Heart right ventricle (tissue), 16 donors: ENCODE measurements around the gene ITGA2B. TPM values are rescaled to one million over a fixed set of nuclear protein-coding genes. Genes with fewer than 3 reads are reported as not detected.
"Not testable (repeated sequence)": the region's sequence is repeated elsewhere in the genome, so short reads cannot be mapped to it uniquely, and the experiment has no call there.

Experiments
- ATAC-seq, 8 donors: fragments of 200-7000 bp; cut with Tn5 transposase; one replicate each; pipeline ENCODE4 v1.9.1; 2020; ENCODE audit warnings: mild to moderate bottlenecking in 8 of 8, moderate library complexity in 8 of 8, moderate number of reproducible peaks in 1 of 8
- DNase-seq, 2 donors: peaks; one replicate each; pipeline ENCODE4 v3.0.0-alpha.2; 2020
- H3K27ac ChIP-seq, 10 donors: fragments of 200-600 bp; sonication (generic) in 2 of 10; one replicate each; pipeline versions ENCODE4 v1.5.0 to v1.8.0; 2020 to 2022; ENCODE audit warnings: mild to moderate bottlenecking in 3 of 10
- H3K27me3 ChIP-seq, 7 donors: fragments of 200-600 bp; one replicate each; pipeline ENCODE4 v1.8.0; 2021 to 2022; ENCODE audit warnings: mild to moderate bottlenecking in 2 of 7
- H3K36me3 ChIP-seq, 9 donors: fragments of 200-600 bp; sonication (generic) in 1 of 9; one replicate each; pipeline versions ENCODE4 v1.5.0 to v1.8.0; 2020 to 2022; ENCODE audit warnings: mild to moderate bottlenecking in 2 of 9
- H3K4me1 ChIP-seq, 9 donors: fragments of 200-600 bp; sonication (generic) in 1 of 9; one replicate each; pipeline versions ENCODE4 v1.5.0 to v1.8.0; 2020 to 2022; ENCODE audit warnings: mild to moderate bottlenecking in 4 of 9
- H3K4me3 ChIP-seq, 10 donors: fragments of 200-600 bp; sonication (generic) in 2 of 10; one replicate each; pipeline versions ENCODE4 v1.5.0 to v1.8.0; 2020 to 2022; ENCODE audit warnings: mild to moderate bottlenecking in 7 of 10, moderate library complexity in 2 of 10
- H3K9me3 ChIP-seq, 11 donors: fragments of 200-600 bp in 10 of 11; sonication (generic) in 2 of 11; one replicate each; pipeline versions ENCODE4 v1.5.0 to v1.8.0; 2013 to 2022; ENCODE audit warnings: mild to moderate bottlenecking in 2 of 11, control low read depth in 1 of 11, moderate library complexity in 1 of 11
- CTCF ChIP-seq, 9 donors: fragments of 200-600 bp; sonication (generic) in 2 of 9; IDR thresholded peaks; one replicate each; pipeline versions ENCODE4 v1.5.0 to v1.8.0; 2021 to 2022; ENCODE audit warnings: antibody characterized with exemption in 9 of 9, mild to moderate bottlenecking in 5 of 9, moderate library complexity in 1 of 9
- WGBS, 2 donors: extraction: QIAGEN DNeasy Blood & Tissue Kit; methylation state at CpG; one replicate each; pipeline ENCODE4 v1.1.7; 2013; ENCODE audit warnings: inconsistent platforms in 1 of 2; 5-methylcytosine and 5-hydroxymethylcytosine counted together
- intact Hi-C, 10 donors: fragments of 100-400 bp; cut with DNase I; formaldehyde crosslinking; loops; one replicate each; pipeline versions ENCODE4 v1.11.1 to v1.14.2; 2022
- polyA plus RNA-seq, 2 donors: library from polyadenylated mRNA; stranded (reverse); fragments of 200-250 nt; gene quantifications; one replicate each; pipeline ENCODE4 v1.2.3, GENCODE V29; 2013
- total RNA-seq, 10 donors: library from RNA; stranded (reverse); fragmentation: NEBNext Ultra II Directional in 3 of 10; extraction: Animal tissue kit (Norgen Biotek cat#: 25700) in 3 of 10; gene quantifications; one replicate each; pipeline versions ENCODE4 v1.2.1 to v1.2.4, GENCODE V29; 2021 to 2023
- donor health status: Arrhythmogenic right ventricular cardiomyopathy.
- donor health status: ischemic (EF 13 %, LVEDD 7.1; RV severe dilation, severe dysfunction).
- donor health status: healthy with polysubstance abuse.
- donor health status: DM: no; HTN: yes; CAD: no.
- donor health status: DM: no; HTN: no; CAD: no.
- donor health status: ischemic (EF 25% LVEDD 6.9; RV normal size, moderate dysfunction).
- donor health status: ischemic (EF 25% LVEDD 5.7; RV mildly dilated, moderate dysfunction).
- donor health status: healthy.
- donor health status: DM: yes; HTN: yes; CAD: no.
- donor health status: Ischemic cardiomyopathy.
- donor health status: ischemic (EF 35%, LVEDD 5.7; RV mildly dilated, moderate dysfunction).
- donor health status: nonischemic (EF 11% LVEDD 7.7; RV severe dilation, severe dysfunction).
- donor health status: DM: yes; HTN: yes; CAD: no.
- donor health status: PGD.
- donor health status: ischemic (EF 29% LVEDD 5.4; RV normal size, mild dysfunction).
- donor health status: nonischemic (EF 23%, LVEDD 6.1; RV moderate dilation, normal function).

Gene ITGA2B
- total and polyA plus RNA-seq, 12 donors = 0.18 to 1.2 (median 0.62) TPM; not detected in 1

GRCh38 chr17:44396946-44397345 is 7.5 kb upstream of the ITGA2B start:
- Histone ChIP-seq H3K9me3 (no peaks in the 10 kb centered on the region), H3K36me3 (peaks cover 0 to 64% (median 36%) of the 10 kb centered on the region in 9 donors)
- ATAC-seq = no peak

GRCh38 chr17:44394833-44395232 is 5.4 kb upstream of the ITGA2B start:
- WGBS, 2 donors = 95 to 98% methylated on average over 2 of the region's 2 CpGs
- no peak for ATAC-seq
- Histone ChIP-seq H3K4me3 (no peak overlapping the region), H3K4me1 (peaks cover 0 to 7% (median 0%) of the 10 kb centered on the region in 9 donors), H3K36me3 (peaks cover 0 to 43% (median 17%) of the 10 kb centered on the region in 9 donors), H3K9me3 (no peaks in the 10 kb centered on the region), H3K27ac (no peak overlapping the region), H3K27me3 (no peaks in the 10 kb centered on the region)
- TF ChIP-seq CTCF (IDR thresholded peaks at IDR 0.05) = no peak
- intact Hi-C loops = loop anchor here in 1 of 10 donors (10.0 kb wide), 1 partner anchor 130 kb away; no protein-coding TSS in a partner anchor
- DNase-seq = no peak

More at GRCh38 chr17:44396946-44397345, 7.5 kb upstream of the ITGA2B start:
- Histone ChIP-seq H3K27ac (no peak overlapping the region), H3K4me3 (no peak overlapping the region), H3K4me1 (peaks cover 0 to 7% (median 0%) of the 10 kb centered on the region in 9 donors), H3K27me3 (no peaks in the 10 kb centered on the region)
- no peak for DNase-seq
- TF ChIP-seq CTCF (IDR thresholded peaks at IDR 0.05) = no peak
- WGBS, 2 donors = 91 to 96% methylated on average over 5 of the region's 5 CpGs
- intact Hi-C loops = loop anchor here in 1 of 10 donors (10.0 kb wide), 1 partner anchor 128 kb away; no protein-coding TSS in a partner anchor

- not testable (repeated sequence) for ATAC-seq, H3K27me3 ChIP-seq, H3K9me3 ChIP-seq, H3K4me1 ChIP-seq, H3K27ac ChIP-seq, DNase-seq, H3K4me3 ChIP-seq
- 96 to 99% methylated on average over 9 of the region's 9 CpGs for WGBS, 2 donors
- intact Hi-C loops = loop anchor here in 1 of 10 donors (10.0 kb wide), 1 partner anchor 131 kb away; no protein-coding TSS in a partner anchor
- H3K36me3 ChIP-seq = peaks cover 0 to 36% (median 11%) of the 10 kb centered on the region in 9 donors
Observed at GRCh38 chr17:44394112-44394511, 4.7 kb upstream of the ITGA2B start.

- Histone ChIP-seq H3K27me3 (peaks cover 0 to 10% (median 0%) of the 10 kb centered on the region in 7 donors), H3K4me1 (peaks cover 0 to 14% (median 10%) of the 10 kb centered on the region in 9 donors), H3K27ac (no peak overlapping the region), H3K9me3 (no peaks in the 10 kb centered on the region), H3K4me3 (no peak overlapping the region), H3K36me3 (peaks cover 0 to 2% (median 0%) of the 10 kb centered on the region in 9 donors)
- TF ChIP-seq CTCF (IDR thresholded peaks at IDR 0.05) = no peak
- ATAC-seq (no peak), DNase-seq (no peak)
- intact Hi-C loops = loop anchor here in 1 of 10 donors (10.0 kb wide), 1 partner anchor 134 kb away; no protein-coding TSS in a partner anchor
- WGBS, 2 donors = 88 to 91% methylated on average over 10 of the region's 10 CpGs
Observed at GRCh38 chr17:44390250-44390870, 911 bp upstream of the ITGA2B start.
